Measurements from ENCODE around the gene PACSIN1.

PACSIN1 gene

DNA sequence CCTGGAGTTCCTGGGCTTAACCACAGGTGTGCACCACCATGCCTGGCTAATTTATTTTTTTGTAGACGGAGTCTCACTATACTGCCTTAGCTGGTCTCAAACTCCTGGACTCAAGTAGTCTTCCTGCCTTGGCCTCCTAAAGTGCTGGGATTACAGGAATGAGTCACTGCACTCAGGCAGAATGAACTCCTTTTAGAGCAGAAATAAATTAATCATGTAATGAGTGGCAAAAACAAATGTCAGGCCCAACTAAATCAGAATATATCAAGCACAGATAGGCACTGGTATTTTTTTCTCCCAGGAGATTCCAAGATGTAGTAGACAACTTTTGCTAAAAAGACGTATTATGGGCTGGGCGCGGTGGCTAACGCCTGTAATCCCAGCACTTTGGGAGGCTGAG, 42.6 kb upstream of the PACSIN1 start:
- H3K9me3 ChIP-seq (replicated peaks; ENCODE audit: insufficient read depth, low read length) = no peaks in the 10 kb centered on the region
- peaks cover 7% of the 10 kb centered on the region for H4K20me1 ChIP-seq (ENCODE audit: insufficient read depth, low read length)
- no peak overlapping the region for H2AFZ ChIP-seq (ENCODE audit: low read length)
- no peak overlapping the region for H3K9ac ChIP-seq (ENCODE audit: low read length)
- peaks cover 6% of the 10 kb centered on the region; the same call in 1 of the 2 replicates for H3F3A ChIP-seq (ENCODE audit: insufficient read depth, low read length)
- TF ChIP-seq EZH2phosphoT487 (IDR thresholded peaks at IDR 0.05; ENCODE audit: low read length) (no peak), CTCF (IDR thresholded peaks at IDR 0.05; ENCODE audit: low read length) (no peak)
- H3K36me3 ChIP-seq (replicated peaks; ENCODE audit: insufficient read depth, low read length) = peaks cover 23% of the 10 kb centered on the region; the same call in 1 of the 2 replicates
- H3K4me2 ChIP-seq (ENCODE audit: low read depth, low read length) = no peak overlapping the region
- no peaks in the 10 kb centered on the region for H3K27me3 ChIP-seq (replicated peaks; ENCODE audit: insufficient read depth, low read length)
- no peak overlapping the region for H3K27ac ChIP-seq (ENCODE audit: low read length)
- no peak for DNase-seq
- H3K4me1 ChIP-seq (ENCODE audit: low read length) = peaks cover 10% of the 10 kb centered on the region
- peaks cover 63% of the 10 kb centered on the region for H3K79me2 ChIP-seq (ENCODE audit: low read length)
- H3K9me2 ChIP-seq (replicated peaks; ENCODE audit: insufficient read depth, low read length) = no peaks in the 10 kb centered on the region
- no peak overlapping the region for H3K4me3 ChIP-seq (ENCODE audit: low read length)

DNA sequence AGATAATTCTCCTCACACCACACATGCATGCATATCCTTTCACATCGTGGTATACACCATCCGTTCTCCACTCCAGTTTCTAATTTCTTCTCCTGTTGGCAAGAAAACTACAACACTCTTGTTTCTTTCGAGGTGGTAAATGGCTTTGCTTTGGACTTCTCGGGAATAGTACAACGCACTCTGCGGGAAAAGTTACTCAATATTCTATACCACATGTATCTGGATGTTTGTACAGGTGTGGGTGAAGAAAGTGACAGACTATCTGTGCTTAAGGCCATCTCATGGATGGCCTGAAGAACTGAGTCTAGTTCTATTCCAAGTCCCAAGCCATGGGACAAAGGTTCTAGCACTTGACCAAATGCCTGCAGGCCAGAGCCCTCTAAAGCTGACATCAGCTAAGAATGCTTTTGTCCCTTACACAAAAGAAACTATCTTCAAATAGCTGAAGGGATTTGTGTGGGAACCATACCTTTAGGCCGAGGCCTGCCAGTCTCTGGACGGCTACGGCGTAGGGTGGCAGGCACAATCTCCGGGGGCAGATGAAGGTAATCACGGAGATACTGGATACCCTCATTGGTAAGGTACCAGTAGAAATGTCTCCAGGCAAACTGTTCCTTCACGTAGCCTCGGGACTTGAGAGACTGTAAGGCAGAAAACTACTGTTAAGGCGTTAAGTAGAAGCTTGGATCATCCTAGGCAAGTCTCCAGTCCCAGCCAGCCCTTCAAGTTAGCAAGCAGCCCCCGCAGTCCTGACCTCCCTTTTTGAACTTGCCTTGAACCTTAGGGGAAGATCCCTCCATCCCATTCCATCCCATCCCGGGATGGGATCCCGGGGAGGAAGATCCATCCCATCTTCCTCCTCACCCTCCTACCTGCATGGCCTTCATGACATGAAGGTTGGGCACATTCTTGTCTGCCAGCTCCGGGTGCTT, 41.4 kb upstream of the PACSIN1 start:
- H4K20me1 ChIP-seq (ENCODE audit: insufficient read depth, low read length) = peaks cover 3% of the 10 kb centered on the region; the same call in 1 of the 2 replicates
- H3K4me3 ChIP-seq (ENCODE audit: low read length) = peak overlapping the region; percentile 94
- H3K27ac ChIP-seq (ENCODE audit: low read length) = no peak overlapping the region
- H3K27me3 ChIP-seq (replicated peaks; ENCODE audit: insufficient read depth, low read length) = no peaks in the 10 kb centered on the region
- TF ChIP-seq EZH2phosphoT487 (IDR thresholded peaks at IDR 0.05; ENCODE audit: low read length) = no peak
- TF ChIP-seq CTCF (IDR thresholded peaks at IDR 0.05; ENCODE audit: low read length) = no peak
- no peak for TF ChIP-seq EZH2 (optimal IDR thresholded peaks at IDR 0.05; ENCODE audit: low read depth, low read length)
- no peaks in the 10 kb centered on the region for H3K9me3 ChIP-seq (replicated peaks; ENCODE audit: insufficient read depth, low read length)
- H3K79me2 ChIP-seq (ENCODE audit: low read length) = peaks cover 59% of the 10 kb centered on the region
- peaks cover 19% of the 10 kb centered on the region; the same call in 1 of the 2 replicates for H3K36me3 ChIP-seq (replicated peaks; ENCODE audit: insufficient read depth, low read length)
- peaks cover 10% of the 10 kb centered on the region for H3K4me1 ChIP-seq (ENCODE audit: low read length)
- peak overlapping the region; percentile 98 for H3K9ac ChIP-seq (ENCODE audit: low read length)
- DNase-seq = no peak
- no peaks in the 10 kb centered on the region for H3K9me2 ChIP-seq (replicated peaks; ENCODE audit: insufficient read depth, low read length)
- no peak overlapping the region for H2AFZ ChIP-seq (ENCODE audit: low read length)
- peak overlapping the region; percentile 82 for H3K4me2 ChIP-seq (ENCODE audit: low read depth, low read length)
- H3F3A ChIP-seq (ENCODE audit: insufficient read depth, low read length) = peaks cover 3% of the 10 kb centered on the region; the same call in 1 of the 2 replicates

DNA sequence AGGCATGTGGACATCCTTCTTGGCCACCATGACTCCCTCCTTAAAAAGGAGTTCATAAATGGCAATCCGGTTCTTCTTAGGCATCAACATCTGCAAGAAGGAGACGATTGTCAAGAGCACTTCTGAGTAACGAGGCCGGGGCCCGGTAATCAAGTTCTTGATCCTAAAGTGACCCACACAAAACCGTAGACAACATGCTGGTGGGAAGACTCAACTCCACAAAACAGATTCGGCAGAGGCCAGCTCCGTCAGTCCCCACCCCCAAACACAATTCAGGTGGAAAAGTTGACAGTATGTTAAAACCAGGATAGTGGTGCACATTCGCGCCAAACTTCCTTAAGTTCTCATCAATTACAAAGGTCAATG, 40.8 kb upstream of the PACSIN1 start:
- Histone ChIP-seq H3K9me2 (replicated peaks; ENCODE audit: insufficient read depth, low read length) (no peaks in the 10 kb centered on the region), H3K9ac (ENCODE audit: low read length) (peak overlapping the region; percentile 98), H3K27me3 (replicated peaks; ENCODE audit: insufficient read depth, low read length) (no peaks in the 10 kb centered on the region), H2AFZ (ENCODE audit: low read length) (peak overlapping the region; percentile 32; the same call in 1 of the 2 replicates), H3K4me2 (ENCODE audit: low read depth, low read length) (peak overlapping the region; percentile 82), H4K20me1 (ENCODE audit: insufficient read depth, low read length) (peaks cover 3% of the 10 kb centered on the region; the same call in 1 of the 2 replicates), H3K27ac (ENCODE audit: low read length) (peak overlapping the region; percentile 38; the same call in 1 of the 2 replicates), H3K4me1 (ENCODE audit: low read length) (peaks cover 10% of the 10 kb centered on the region), H3F3A (ENCODE audit: insufficient read depth, low read length) (no peaks in the 10 kb centered on the region), H3K4me3 (ENCODE audit: low read length) (peak overlapping the region; percentile 94), H3K79me2 (ENCODE audit: low read length) (peaks cover 52% of the 10 kb centered on the region), H3K36me3 (replicated peaks; ENCODE audit: insufficient read depth, low read length) (peaks cover 14% of the 10 kb centered on the region; the same call in 1 of the 2 replicates), H3K9me3 (replicated peaks; ENCODE audit: insufficient read depth, low read length) (no peaks in the 10 kb centered on the region)
- DNase-seq = no peak
- TF ChIP-seq EZH2 (optimal IDR thresholded peaks at IDR 0.05; ENCODE audit: low read depth, low read length) (no peak), CTCF (IDR thresholded peaks at IDR 0.05; ENCODE audit: low read length) (no peak), EZH2phosphoT487 (IDR thresholded peaks at IDR 0.05; ENCODE audit: low read length) (no peak)
